NT2/D1 (cell line): ENCODE data around the gene GPR87.

Experiments
- DNase-seq: peaks from one replicate; pipeline ENCODE4 v3.0.0-alpha.2; 2011; ENCODE audit warnings: low read depth, low spot score
- H3K27me3 ChIP-seq: 2 replicates; pipeline ENCODE4 v1.6.0; 2011; ENCODE audit warnings: mild to moderate bottlenecking; ENCODE audit not compliant: insufficient read length, insufficient read depth
- H3K36me3 ChIP-seq: 2 replicates; pipeline ENCODE4 v1.6.1; 2011; ENCODE audit warnings: mild to moderate bottlenecking, low read length, mixed read lengths; ENCODE audit not compliant: insufficient read depth, insufficient read length
- H3K4me1 ChIP-seq: 2 replicates; pipeline ENCODE4 v1.5.1; 2011; ENCODE audit not compliant: insufficient read depth, insufficient read length
- H3K4me3 ChIP-seq: 2 replicates; pipeline ENCODE4 v1.5.1; 2011; ENCODE audit warnings: low read depth; ENCODE audit not compliant: insufficient read length
- H3K9ac ChIP-seq: 2 replicates; pipeline ENCODE4 v1.6.0; 2011; ENCODE audit warnings: low read depth; ENCODE audit not compliant: insufficient read length
- H3K9me3 ChIP-seq: 2 replicates; pipeline ENCODE4 v1.5.1; 2011; ENCODE audit warnings: mild to moderate bottlenecking, low read length; ENCODE audit not compliant: insufficient read depth
- SUZ12 ChIP-seq: IDR thresholded peaks from 2 replicates; pipeline ENCODE4 v1.6.1; 2011; ENCODE audit not compliant: insufficient read length, insufficient read depth; ENCODE audit errors: extremely low read depth
- YY1 ChIP-seq: IDR thresholded peaks from 2 replicates; pipeline ENCODE4 v1.6.1; 2011; ENCODE audit not compliant: insufficient read length, insufficient read depth
- ZNF274 ChIP-seq: IDR thresholded peaks from 2 replicates; pipeline ENCODE4 v1.6.1; 2011; ENCODE audit warnings: mild to moderate bottlenecking, low read depth, low read length

GPR87 gene

GRCh38 chr3:151347432-151347831 lies 30.8 kb upstream of the GPR87 start:
- H3K4me3 ChIP-seq: no peak overlapping the region
- H3K4me1 ChIP-seq: peaks cover 2% of the 10 kb centered on the region
- no peaks in the 10 kb centered on the region for H3K36me3 ChIP-seq
- no peaks in the 10 kb centered on the region for H3K27me3 ChIP-seq
- no peaks in the 10 kb centered on the region for H3K9me3 ChIP-seq
- TF ChIP-seq SUZ12: no peak
- H3K9ac ChIP-seq: no peak overlapping the region
- DNase-seq: no peak

DNA sequence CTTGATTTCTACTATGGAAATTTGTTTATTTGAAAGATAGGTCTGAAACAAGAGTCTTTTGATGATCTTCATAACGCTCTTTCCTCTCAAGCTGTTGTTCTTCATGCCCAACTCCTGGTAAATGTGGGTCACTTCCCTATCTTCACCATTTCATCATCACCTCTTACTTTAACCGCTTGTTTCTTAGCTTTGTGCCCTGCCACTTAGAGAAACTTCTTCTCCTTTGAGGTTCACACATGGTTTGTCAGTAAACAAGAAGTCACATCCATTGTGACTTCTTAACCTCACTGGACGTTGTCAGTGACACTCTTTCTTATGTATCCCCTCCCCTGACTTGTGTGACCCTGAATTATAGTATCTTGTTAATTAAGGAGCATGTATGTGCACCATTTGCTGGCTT lies 29.7 kb upstream of the GPR87 start:
- Histone ChIP-seq H3K9ac (no peak overlapping the region), H3K4me1 (peaks cover 2% of the 10 kb centered on the region), H3K27me3 (no peaks in the 10 kb centered on the region), H3K4me3 (no peak overlapping the region), H3K36me3 (no peaks in the 10 kb centered on the region), H3K9me3 (no peaks in the 10 kb centered on the region)
- DNase-seq: no peak
- TF ChIP-seq ZNF274: no peak
- no peak for TF ChIP-seq YY1
- no peak for TF ChIP-seq SUZ12

DNA sequence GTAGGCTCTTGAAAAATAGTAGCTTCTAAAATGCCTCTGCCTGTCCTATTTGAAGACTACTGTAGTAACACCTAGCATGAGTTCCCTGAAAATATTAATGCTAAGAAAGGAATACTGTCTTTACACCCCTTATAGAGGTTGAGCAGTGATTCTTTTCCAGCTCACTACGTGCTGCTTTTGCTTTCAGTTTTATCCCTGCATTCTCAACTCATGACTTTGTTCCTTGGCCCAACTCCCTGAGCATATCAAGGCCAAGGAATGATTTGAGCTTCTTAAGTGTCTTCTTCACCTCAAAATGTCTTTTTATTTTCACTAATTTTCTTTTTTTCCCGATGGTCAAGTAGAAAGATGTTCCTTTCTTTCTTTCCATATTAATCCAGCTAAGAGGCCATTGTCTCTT lies 29.2 kb upstream of the GPR87 start:
- H3K27me3 ChIP-seq: no peaks in the 10 kb centered on the region
- no peak overlapping the region for H3K4me3 ChIP-seq
- TF ChIP-seq SUZ12 (no peak), ZNF274 (no peak), YY1 (no peak)
- H3K36me3 ChIP-seq: no peaks in the 10 kb centered on the region
- no peak for DNase-seq
- peaks cover 2% of the 10 kb centered on the region for H3K4me1 ChIP-seq
- H3K9ac ChIP-seq: no peak overlapping the region
- H3K9me3 ChIP-seq: no peaks in the 10 kb centered on the region

DNA sequence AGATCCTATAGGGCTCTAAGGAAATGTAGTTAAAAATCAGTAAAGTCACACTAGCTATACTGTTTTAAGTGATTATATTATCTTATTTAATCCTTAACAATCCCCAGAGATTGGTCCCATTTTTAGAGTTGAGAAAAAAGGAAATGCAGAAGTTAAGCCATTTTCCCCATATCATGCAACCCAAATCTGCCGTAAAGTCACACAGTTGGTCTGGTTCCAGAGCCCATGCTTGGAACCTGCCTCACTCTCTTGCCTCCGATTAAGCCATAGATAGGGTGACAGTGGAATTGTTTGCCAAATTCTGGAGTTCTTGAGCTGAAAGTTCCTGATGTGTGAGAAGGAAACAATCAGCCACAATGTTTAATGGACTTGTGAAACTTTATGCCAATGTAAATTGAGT lies 15.1 kb upstream of the GPR87 start:
- H3K9me3 ChIP-seq: no peaks in the 10 kb centered on the region
- H3K9ac ChIP-seq: no peak overlapping the region
- H3K36me3 ChIP-seq: no peaks in the 10 kb centered on the region
- no peak for DNase-seq
- H3K27me3 ChIP-seq: no peaks in the 10 kb centered on the region
- TF ChIP-seq ZNF274 (no peak), YY1 (no peak), SUZ12 (no peak)
- H3K4me3 ChIP-seq: no peak overlapping the region
- H3K4me1 ChIP-seq: no peaks in the 10 kb centered on the region

DNA sequence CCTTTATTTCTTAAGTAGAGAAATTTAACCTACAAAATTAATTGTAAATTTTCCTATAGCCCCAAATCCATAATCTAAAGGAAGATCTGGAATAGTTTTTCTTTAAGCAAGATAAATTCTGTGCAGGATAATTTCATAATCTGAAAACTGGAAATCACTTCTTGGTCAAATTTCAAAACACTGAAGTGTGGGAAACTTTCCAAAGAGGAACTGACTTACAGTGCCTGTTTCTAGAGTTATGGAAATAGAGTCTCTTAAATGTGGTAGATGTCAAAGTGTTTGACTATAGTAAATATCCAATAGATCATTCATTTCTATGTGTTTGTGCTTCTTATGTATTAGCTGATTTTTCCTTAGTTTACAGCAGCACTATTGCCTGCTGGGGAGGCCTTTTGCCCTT lies 14.3 kb upstream of the GPR87 start:
- TF ChIP-seq SUZ12 (no peak), YY1 (no peak), ZNF274 (no peak)
- DNase-seq: no peak
- Histone ChIP-seq H3K4me3 (no peak overlapping the region), H3K9ac (no peak overlapping the region), H3K9me3 (no peaks in the 10 kb centered on the region), H3K4me1 (no peaks in the 10 kb centered on the region), H3K36me3 (no peaks in the 10 kb centered on the region), H3K27me3 (no peaks in the 10 kb centered on the region)

DNA sequence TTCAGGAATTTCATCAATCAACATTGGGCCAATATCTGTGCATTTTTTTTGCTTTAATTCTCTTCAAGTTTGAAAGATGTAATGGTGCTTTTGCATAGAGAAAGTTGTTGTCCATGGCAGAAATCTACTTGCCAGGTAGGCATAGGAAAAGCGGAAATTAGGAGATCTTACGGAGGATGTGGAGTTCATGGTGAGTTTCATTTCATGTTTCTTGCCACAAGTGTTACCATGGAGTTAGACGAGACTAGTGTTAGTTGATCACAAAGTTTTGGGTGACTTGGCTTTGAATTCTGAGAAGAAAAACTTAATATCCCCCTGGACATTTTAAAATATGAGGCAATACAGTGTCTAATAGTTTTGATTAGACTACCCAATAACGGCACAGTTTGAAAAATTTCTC lies 13.8 kb upstream of the GPR87 start:
- Histone ChIP-seq H3K4me1 (no peaks in the 10 kb centered on the region), H3K27me3 (no peaks in the 10 kb centered on the region), H3K4me3 (no peak overlapping the region), H3K36me3 (no peaks in the 10 kb centered on the region), H3K9ac (no peak overlapping the region), H3K9me3 (no peaks in the 10 kb centered on the region)
- no peak for DNase-seq
- TF ChIP-seq SUZ12 (no peak), YY1 (no peak), ZNF274 (no peak)

- Histone ChIP-seq H3K9ac (no peak within 1 kb of the TSS), H3K4me3 (no peak within 1 kb of the TSS), H3K36me3 (no peaks in the 10 kb centered on the region), H3K4me1 (no peaks in the 10 kb centered on the region), H3K27me3 (no peaks in the 10 kb centered on the region), H3K9me3 (no peaks in the 10 kb centered on the region)
- TF ChIP-seq SUZ12 (no peak), YY1 (no peak), ZNF274 (no peak)
- no peak for DNase-seq
Observed at GRCh38 chr3:151329363-151329762, 12.7 kb upstream of the GPR87 start, which contains the start of gene P2RY13. TSS of gene P2RY13 (minus strand) at chr3:151329549. CDS start at chr3:151329528, 21 bp downstream.

- Histone ChIP-seq H3K36me3 (no peaks in the 10 kb centered on the region), H3K4me3 (no peak overlapping the region), H3K9me3 (no peaks in the 10 kb centered on the region), H3K9ac (no peak overlapping the region), H3K4me1 (no peaks in the 10 kb centered on the region), H3K27me3 (no peaks in the 10 kb centered on the region)
- TF ChIP-seq YY1: no peak
- no peak for TF ChIP-seq SUZ12
- TF ChIP-seq ZNF274: no peak
- no peak for DNase-seq
Observed at GRCh38 chr3:151328298-151328995, 11.8 kb upstream of the GPR87 start.
